ENCODE measurements around the gene L1TD1.

- no peak for TF ChIP-seq EZH2 (IDR thresholded peaks at IDR 0.05; ENCODE audit: borderline replicate concordance, low read depth, low read length, severe bottlenecking)
- no peak for TF ChIP-seq CTCF (IDR thresholded peaks at IDR 0.05; ENCODE audit: extremely low read depth in 1 of 2, insufficient read depth in 1 of 2, low read depth in 1 of 2, low read length in 2 of 2)
- TF ChIP-seq FOS (IDR thresholded peaks at IDR 0.05; ENCODE audit: borderline replicate concordance, insufficient read depth, low read length): no peak
- no peak for TF ChIP-seq MAX (IDR thresholded peaks at IDR 0.05; ENCODE audit: insufficient read depth, insufficient read length)
Measured at GRCh38 chr1:62228883-62229187, 34.2 kb downstream of the L1TD1 start.
